GM12875 (cell line): ENCODE results near the gene MTMR11.
"Not testable (repeated sequence)": the region's sequence is repeated elsewhere in the genome, so short reads cannot be mapped to it uniquely, and the experiment has no call there.

ENCODE experiments used
- H3K4me3 ChIP-seq: one replicate; pipeline ENCODE4 v1.5.1; 2011; ENCODE audit warnings: low read depth, low read length, control low read depth
- TF ChIP-seq, protein P1 (sequence below): IDR thresholded peaks from 2 replicates; pipeline ENCODE4 v1.5.1; 2011; ENCODE audit warnings: low read depth, mild to moderate bottlenecking, control low read depth, inconsistent platforms, low read length, moderate library complexity, borderline replicate concordance; ENCODE audit not compliant: insufficient read depth

The MTMR11 gene

DNA sequence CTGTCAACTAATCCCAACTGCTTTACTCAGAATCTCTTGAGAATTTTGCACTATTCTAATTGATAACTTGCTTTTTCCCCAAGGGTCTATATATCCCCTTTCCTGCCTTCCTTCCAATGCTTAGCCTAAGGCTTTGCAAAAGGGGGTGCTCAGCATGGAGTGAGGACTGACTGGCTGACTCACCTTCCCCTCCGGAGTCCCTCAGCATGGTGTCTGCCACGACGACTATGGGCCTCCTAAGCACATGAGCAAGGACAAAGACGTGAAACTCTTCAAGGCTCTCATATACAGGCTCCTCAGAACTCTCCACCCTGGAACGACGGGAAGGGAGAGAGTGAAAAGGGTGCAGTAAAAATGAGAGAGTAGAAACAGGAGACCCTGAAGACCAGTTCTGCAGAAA is 13.2 kb upstream of the MTMR11 start:
- TF ChIP-seq, protein P1, sequence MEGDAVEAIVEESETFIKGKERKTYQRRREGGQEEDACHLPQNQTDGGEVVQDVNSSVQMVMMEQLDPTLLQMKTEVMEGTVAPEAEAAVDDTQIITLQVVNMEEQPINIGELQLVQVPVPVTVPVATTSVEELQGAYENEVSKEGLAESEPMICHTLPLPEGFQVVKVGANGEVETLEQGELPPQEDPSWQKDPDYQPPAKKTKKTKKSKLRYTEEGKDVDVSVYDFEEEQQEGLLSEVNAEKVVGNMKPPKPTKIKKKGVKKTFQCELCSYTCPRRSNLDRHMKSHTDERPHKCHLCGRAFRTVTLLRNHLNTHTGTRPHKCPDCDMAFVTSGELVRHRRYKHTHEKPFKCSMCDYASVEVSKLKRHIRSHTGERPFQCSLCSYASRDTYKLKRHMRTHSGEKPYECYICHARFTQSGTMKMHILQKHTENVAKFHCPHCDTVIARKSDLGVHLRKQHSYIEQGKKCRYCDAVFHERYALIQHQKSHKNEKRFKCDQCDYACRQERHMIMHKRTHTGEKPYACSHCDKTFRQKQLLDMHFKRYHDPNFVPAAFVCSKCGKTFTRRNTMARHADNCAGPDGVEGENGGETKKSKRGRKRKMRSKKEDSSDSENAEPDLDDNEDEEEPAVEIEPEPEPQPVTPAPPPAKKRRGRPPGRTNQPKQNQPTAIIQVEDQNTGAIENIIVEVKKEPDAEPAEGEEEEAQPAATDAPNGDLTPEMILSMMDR, result no peak
- no peak overlapping the region for H3K4me3 ChIP-seq

DNA sequence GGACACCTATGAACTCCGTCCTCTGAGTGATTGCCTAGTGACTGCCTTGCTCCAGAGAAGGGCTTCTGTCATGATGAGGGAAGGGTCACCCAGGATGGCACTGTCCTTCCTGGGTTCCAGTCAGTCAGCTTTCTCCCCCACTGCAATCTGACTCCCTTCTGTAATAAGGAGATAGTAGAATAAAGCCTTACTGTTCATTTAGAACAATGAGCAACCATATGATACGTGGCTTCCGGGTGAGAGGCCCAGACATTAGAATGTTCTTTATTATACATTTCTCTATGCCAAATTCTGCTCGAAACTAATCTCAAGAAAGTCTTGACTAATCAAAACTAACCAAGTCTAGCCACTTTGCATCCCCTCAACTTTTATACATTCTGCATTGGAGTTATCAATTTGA is 8.5 kb upstream of the MTMR11 start:
- TF ChIP-seq, protein P1, result no peak
- H3K4me3 ChIP-seq, result no peak overlapping the region

DNA sequence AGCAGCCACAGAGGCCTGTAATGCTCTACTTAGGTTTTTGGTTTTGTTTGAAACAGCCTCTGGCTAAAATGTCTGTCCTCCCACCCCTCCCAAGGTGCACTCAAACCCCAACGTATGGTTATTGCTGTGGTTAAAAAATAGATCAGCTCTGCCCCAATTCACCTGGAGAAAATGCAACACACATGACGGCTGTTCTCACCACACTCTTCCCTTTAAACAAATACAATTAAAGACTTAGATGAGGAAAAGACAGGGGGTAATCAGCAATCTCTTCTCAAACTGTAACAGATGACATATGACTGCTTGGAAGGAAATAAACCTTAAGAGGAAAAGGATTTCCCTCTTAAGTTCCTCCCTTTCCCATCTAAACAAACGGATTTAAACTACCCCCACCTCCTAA is 6.2 kb upstream of the MTMR11 start:
- TF ChIP-seq, protein P1, result no peak
- H3K4me3 ChIP-seq, result no peak overlapping the region

DNA sequence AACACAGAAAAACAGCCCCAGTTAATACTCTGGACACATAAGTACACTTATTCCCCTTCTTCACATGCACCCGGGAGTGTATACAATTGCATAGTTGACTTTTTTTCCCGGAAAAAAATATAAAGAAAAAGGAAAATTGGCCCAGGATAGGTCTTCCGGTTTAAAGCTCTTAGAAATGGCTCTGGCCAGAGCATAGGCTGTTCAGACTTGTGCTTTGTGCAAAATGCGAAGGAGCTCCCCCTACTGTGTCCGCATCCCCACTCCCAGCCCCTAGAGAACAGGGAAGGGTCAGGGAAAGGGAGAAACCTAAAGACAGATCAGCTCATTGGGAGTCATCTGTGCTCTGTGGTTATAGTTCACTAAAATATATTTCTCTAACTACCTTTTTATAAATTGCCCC is 5.5 kb upstream of the MTMR11 start:
- TF ChIP-seq, protein P1, result no peak

DNA sequence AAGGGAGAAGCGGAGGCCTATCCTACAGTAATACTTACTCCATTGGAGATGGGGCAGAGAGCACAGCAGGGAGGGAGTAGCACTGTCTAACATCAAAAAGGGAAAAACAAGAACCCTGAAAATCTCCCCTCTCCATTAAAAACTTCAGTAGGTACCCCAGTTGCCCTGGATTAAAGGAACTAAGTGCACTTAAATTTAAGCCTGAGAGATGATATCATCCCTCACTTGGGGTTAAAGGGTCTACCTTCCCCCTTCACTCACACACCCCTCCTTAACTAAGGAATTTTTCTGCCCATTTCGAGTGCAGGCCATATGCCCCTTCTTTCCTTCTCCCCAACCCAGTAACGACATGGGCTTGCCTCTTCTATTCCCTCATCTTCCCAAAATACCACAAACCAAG is 3.7 kb upstream of the MTMR11 start:
- H3K4me3 ChIP-seq, result no peak overlapping the region
- TF ChIP-seq, protein P1, result no peak

More for the DNA sequence above, 5.5 kb upstream of the MTMR11 start:
- H3K4me3 ChIP-seq, result no peak overlapping the region

DNA sequence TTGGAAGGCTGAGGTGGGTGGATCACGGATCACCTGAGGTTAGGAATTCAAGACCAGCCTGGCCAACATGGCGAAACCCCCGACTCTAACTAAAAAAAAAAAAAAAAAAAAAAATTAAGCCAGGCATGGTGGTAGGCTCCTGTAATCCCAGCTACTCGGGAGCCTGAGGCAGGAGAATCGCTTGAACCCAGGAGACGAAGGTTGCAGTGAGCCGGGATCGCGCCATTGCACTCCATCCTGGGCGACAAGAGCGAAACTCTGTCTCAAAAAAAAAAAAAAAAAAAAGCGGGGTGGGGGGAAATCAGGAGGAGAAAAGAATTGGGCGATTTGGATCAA is 2.0 kb upstream of the MTMR11 start:
- not testable (repeated sequence) for H3K4me3 ChIP-seq

DNA sequence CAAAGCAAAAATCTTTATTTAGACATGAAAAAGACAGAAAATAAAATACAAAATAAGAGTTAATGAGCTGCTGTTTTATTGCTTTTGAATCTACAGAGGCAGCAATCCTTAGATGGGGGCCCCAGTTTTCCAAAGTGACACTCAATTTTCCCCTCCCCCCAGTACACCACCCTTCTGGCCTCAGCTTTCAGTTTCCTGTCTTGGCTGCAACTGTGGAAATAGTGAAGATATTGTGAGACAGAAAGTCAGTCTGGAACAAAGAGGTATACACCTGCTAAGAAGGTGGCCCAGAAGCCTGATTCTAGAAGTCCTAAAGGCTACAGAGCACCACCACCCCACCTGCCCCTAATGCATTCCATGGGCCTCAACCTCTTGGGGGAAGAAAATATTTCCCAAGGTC is 1.1 kb upstream of the MTMR11 start:
- no peak overlapping the region for H3K4me3 ChIP-seq

More for the DNA sequence above, 1.1 kb upstream of the MTMR11 start:
- TF ChIP-seq, protein P1, result no peak
